Gastroesophageal sphincter (tissue), 3 donors: Measurements from ENCODE around the gene AFF2.

Source experiments
- POLR2A ChIP-seq, 2 donors: fragments of 450-650 bp; IDR thresholded peaks; one replicate each; pipeline ENCODE4 v1.6.1; 2017; ENCODE audit warnings: antibody characterized with exemption in 2 of 2, mild to moderate bottlenecking in 2 of 2, moderate library complexity in 1 of 2
- TF ChIP-seq, protein P1 (sequence below), 4 experiments: fragments of 200-600 bp in 2 of 4; fragments of 450-650 bp in 2 of 4; sonication (generic) in 1 of 4; IDR thresholded peaks; one replicate each; pipeline ENCODE4 v1.5.1; 2017 to 2019; ENCODE audit warnings: antibody characterized with exemption in 4 of 4, mild to moderate bottlenecking in 2 of 4, moderate library complexity in 2 of 4

DNA sequence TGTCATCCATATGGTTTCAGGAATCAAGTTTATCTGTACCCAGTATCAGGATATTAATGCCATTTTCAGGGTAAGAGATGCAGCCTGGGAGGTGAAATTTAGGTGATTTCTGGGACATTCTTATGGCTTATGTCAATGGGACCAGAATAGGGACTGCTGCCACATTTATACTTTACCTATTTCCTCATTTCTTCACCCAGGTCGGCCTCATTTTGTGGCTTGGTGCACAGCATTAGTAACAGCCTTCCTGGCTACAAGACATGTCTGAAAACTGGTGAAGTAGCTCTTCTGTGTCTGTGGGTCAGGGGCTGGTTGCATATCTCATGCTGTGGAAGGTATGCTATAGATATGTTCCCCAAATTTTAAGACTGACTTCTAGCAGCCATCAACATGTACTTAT, 284.8 kb downstream of the AFF2 start:
- TF ChIP-seq, protein P1, sequence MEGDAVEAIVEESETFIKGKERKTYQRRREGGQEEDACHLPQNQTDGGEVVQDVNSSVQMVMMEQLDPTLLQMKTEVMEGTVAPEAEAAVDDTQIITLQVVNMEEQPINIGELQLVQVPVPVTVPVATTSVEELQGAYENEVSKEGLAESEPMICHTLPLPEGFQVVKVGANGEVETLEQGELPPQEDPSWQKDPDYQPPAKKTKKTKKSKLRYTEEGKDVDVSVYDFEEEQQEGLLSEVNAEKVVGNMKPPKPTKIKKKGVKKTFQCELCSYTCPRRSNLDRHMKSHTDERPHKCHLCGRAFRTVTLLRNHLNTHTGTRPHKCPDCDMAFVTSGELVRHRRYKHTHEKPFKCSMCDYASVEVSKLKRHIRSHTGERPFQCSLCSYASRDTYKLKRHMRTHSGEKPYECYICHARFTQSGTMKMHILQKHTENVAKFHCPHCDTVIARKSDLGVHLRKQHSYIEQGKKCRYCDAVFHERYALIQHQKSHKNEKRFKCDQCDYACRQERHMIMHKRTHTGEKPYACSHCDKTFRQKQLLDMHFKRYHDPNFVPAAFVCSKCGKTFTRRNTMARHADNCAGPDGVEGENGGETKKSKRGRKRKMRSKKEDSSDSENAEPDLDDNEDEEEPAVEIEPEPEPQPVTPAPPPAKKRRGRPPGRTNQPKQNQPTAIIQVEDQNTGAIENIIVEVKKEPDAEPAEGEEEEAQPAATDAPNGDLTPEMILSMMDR (IDR thresholded peaks at IDR 0.05) = no peak
- no peak for TF ChIP-seq POLR2A (IDR thresholded peaks at IDR 0.05)
